GM04504 (cell line): ENCODE data around the gene FHOD3.
"Not testable (repeated sequence)": the region's sequence is repeated elsewhere in the genome, so short reads cannot be mapped to it uniquely, and the experiment has no call there.

Source experiments
- DNase-seq: peaks from one replicate; pipeline ENCODE4 v3.0.0-alpha.2; 2012; ENCODE audit warnings: low read depth

Gene FHOD3

GRCh38 chr18:36451454-36452251, 154.1 kb downstream of the FHOD3 start:
- DNase-seq, result no peak

- no peak for DNase-seq
Measured at GRCh38 chr18:36454245-36454644, 156.7 kb downstream of the FHOD3 start.

GRCh38 chr18:36454848-36455458, 157.4 kb downstream of the FHOD3 start:
- no peak for DNase-seq

DNA sequence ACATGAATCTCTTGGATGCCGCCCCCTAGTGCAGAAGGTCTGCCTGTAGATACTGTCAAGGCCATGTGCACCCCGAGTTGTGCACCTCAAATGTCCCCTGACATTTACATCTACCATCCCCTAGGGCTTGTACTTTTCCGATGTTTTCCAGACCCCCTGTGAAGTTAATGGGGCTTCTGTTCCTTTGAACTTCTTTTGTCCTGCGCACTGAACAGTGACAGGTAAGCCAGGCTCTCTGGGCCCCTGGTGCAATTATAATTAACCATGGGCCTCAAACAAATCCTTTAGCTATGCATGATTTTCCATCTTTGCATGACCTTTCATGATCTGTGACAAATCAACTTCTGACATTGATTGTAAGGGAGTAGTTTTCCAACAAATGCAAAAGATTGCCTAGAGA, 158.4 kb downstream of the FHOD3 start:
- DNase-seq, result no peak

DNA sequence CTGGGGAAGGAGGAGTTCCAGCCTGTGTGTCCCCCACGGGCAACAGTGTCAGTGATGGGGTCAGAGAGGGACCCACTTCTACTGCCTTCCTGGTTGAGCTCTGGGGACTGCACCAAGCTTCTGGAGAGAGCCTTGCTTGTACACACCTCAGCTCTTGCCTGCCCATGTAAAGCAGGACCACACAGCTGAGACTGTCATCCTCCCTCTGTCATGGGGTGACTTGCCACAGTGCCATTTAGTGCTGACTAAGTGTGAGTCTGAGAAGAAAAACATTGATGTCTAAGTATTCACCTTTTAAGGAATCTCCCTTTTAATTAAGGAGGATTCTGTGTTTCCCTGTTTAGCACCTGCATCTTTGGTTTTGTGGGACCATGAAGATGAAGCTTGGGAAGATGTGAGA, 159.1 kb downstream of the FHOD3 start:
- no peak for DNase-seq

GRCh38 chr18:36457683-36458082, 160.2 kb downstream of the FHOD3 start:
- DNase-seq, result no peak

GRCh38 chr18:36458306-36458705, 160.8 kb downstream of the FHOD3 start:
- DNase-seq, result no peak

DNA sequence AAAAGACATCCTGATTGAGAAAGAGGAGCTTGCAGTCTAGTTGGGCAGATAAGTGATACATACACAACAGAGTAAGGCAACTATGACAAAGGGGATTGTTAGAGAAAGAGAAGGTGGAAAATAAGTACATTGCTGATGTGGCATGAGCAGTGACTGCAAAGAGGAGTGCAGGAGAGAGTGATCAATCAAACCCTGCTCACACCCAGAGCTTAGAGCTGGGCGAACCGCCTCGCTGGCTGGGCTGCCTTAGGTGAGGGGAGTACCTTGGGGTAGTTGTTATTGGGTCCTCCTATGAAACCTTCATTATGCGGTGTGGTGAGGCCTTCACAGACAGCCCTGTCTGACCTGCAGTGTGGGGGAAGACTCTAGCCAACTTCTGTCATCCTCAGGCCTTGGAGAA, 161.7 kb downstream of the FHOD3 start:
- no peak for DNase-seq

GRCh38 chr18:36459786-36460185, 162.3 kb downstream of the FHOD3 start:
- DNase-seq, result no peak

- no peak for DNase-seq
Measured at GRCh38 chr18:36460324-36460850, 162.9 kb downstream of the FHOD3 start.

DNA sequence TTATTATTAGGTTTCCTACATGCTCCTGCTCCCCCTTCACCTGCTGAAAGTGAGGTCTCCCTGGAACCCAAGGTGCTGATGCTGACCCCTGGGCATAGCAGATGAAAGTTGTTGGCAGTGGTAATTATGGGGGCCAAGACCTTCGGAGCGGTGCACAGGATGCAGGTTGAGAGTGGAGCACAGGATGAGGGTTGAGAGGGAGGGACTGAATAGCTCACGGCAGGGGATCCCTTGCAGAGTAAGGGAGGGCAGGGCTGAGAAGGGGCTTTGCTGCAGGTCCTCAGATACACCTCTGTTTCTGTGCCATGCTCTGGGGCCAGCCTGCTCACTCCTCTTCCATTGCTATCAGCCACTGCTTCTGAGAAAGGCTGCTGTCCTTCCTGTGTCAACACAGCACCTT, 163.3 kb downstream of the FHOD3 start:
- DNase-seq, result no peak

DNA sequence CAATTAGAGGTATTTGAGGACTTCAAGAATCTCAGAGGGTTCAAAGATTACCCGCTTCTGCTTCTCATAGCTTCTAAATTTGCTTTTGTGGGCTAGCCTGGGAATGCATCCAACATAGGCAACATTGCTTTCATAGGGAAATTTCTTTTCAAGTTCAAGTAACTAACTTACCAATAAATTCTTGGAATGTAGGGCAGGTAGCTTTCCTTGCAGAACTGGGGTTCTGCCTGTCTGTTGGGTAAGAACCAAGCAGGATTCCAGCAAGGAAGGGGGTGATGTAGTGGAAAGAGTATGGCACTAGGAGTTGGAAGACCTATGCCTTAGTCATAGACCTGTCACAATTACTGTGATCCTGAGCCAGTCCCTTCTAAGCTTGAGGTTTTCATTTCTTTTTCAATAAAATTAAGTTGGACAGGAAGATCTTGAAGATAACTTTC, 164.1 kb downstream of the FHOD3 start:
- no peak for DNase-seq

DNA sequence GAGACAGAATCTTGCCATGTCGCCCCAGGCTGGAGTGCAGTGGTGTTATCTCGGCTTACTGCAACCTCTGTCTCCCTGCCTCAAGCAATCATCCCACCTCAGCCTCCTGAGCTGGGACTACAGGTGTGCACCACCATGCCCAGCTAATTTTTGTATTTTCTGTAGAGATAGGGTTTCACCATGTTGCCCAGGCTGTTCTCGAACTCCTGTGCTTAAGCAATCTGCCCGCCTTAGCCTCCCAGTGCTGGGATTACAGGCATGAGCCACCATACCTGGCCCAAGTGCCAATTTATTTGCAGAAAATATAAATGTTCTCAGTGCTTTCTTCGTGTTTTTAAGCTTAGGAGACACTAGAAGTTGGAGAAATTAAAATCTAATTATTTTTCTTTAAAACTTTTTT, 166.0 kb downstream of the FHOD3 start:
- not testable (repeated sequence) for DNase-seq

- DNase-seq, result no peak
Measured at GRCh38 chr18:36464126-36464651, 166.7 kb downstream of the FHOD3 start.

DNA sequence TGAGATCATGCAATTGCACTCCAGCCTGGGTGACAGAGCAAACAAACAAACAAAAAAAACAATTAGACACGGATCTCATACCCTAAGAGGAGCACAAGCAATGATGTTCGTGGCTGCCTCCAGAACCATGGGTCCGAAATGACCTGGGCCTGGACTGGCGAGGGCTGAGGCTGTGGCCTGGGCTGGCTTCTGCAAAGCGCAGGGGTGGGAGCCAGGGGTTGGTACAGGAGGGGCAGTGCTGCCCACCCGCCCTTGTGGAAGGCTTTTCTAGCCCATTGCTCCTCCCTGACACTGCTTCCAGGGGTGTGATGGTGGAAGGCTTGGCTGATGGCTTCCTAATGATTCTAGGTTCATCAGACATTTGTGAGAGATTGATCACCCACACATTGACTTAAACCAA, 167.8 kb downstream of the FHOD3 start:
- no peak for DNase-seq

- DNase-seq, result no peak
Measured at GRCh38 chr18:36465970-36466369, 168.5 kb downstream of the FHOD3 start.

- no peak for DNase-seq
Measured at GRCh38 chr18:36467614-36468013, 170.1 kb downstream of the FHOD3 start.

GRCh38 chr18:36468161-36468560, 170.6 kb downstream of the FHOD3 start:
- DNase-seq, result no peak

GRCh38 chr18:36469461-36469860, 171.9 kb downstream of the FHOD3 start:
- no peak for DNase-seq

- DNase-seq, result no peak
Measured at GRCh38 chr18:36470896-36471295, 173.4 kb downstream of the FHOD3 start.

- DNase-seq, result no peak
Measured at GRCh38 chr18:36471393-36471792, 173.9 kb downstream of the FHOD3 start.

DNA sequence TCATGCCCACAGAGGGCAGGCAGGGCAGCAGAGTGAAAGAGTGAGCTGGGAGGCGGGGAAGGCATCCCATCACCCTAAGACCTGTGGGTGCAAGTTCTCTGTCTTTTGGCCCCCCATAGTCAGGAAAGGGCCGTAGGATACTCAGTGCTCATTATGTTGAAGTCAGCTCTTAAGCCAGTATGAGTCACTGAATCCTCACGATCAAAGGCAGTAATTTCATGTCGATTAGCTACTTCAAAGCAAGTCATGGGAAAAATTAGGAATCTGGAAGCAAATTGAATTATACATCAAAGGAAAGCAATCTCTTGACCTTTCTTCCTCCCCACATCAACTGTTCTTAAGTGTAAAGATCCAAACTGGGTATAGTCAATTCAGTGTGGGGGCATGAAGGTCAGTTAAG, 178.9 kb downstream of the FHOD3 start:
- no peak for DNase-seq

GRCh38 chr18:36477776-36478175, 180.3 kb downstream of the FHOD3 start:
- DNase-seq, result no peak
